ENCODE measurements around the gene SPATS2L.

GRCh38 chr2:200431996-200432705 is 125.7 kb downstream of the SPATS2L start:
- TF ChIP-seq POLR2A (IDR thresholded peaks at IDR 0.05) = no peak
- TF ChIP-seq, protein P1, sequence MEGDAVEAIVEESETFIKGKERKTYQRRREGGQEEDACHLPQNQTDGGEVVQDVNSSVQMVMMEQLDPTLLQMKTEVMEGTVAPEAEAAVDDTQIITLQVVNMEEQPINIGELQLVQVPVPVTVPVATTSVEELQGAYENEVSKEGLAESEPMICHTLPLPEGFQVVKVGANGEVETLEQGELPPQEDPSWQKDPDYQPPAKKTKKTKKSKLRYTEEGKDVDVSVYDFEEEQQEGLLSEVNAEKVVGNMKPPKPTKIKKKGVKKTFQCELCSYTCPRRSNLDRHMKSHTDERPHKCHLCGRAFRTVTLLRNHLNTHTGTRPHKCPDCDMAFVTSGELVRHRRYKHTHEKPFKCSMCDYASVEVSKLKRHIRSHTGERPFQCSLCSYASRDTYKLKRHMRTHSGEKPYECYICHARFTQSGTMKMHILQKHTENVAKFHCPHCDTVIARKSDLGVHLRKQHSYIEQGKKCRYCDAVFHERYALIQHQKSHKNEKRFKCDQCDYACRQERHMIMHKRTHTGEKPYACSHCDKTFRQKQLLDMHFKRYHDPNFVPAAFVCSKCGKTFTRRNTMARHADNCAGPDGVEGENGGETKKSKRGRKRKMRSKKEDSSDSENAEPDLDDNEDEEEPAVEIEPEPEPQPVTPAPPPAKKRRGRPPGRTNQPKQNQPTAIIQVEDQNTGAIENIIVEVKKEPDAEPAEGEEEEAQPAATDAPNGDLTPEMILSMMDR (IDR thresholded peaks at IDR 0.05) = no peak
